ENCODE data around the gene CMTM8.

Gene CMTM8

DNA sequence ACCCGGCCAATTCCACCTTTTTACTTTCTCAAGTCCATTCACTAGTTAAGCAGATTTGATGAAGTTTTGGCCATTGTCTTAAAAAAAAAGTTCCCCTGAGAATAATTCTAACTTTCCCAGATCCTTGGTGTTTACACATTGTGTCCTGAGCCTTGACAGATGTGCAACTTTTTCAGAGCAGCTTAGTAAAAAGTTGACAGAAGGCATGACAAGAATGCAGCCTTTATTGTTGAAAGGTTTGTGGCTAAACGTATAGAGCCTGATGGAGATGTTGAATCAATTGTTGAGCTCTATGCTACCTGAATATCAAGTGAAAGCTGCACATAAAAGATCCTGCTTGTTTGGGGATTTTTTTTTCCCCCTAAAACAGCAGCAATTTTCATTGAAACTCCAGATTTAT lies 77.8 kb downstream of the CMTM8 start:
- no peak overlapping the region for H3K4me3 ChIP-seq (ENCODE audit: low read length)
- H3K4me1 ChIP-seq (ENCODE audit: control insufficient read depth, insufficient read depth, low read length) = peaks cover 7% of the 10 kb centered on the region; the same call in 1 of the 2 replicates
- WGBS (ENCODE audit: insufficient coverage, insufficient read length) = no CpG with 5 or more reads among the region's 2 CpGs
- H3K36me3 ChIP-seq (ENCODE audit: control insufficient read depth, insufficient read depth, low read length) = no peaks in the 10 kb centered on the region
- H3K27me3 ChIP-seq (ENCODE audit: control insufficient read depth, insufficient read depth, low read length) = no peaks in the 10 kb centered on the region
- no peaks in the 10 kb centered on the region; the same call in 1 of the 2 replicates for H3K9me3 ChIP-seq (ENCODE audit: control insufficient read depth, insufficient read depth, low read length)
- H3K27ac ChIP-seq (ENCODE audit: low read length) = no peak overlapping the region
- DNase-seq (ENCODE audit: low read depth, low spot score) = no peak

DNA sequence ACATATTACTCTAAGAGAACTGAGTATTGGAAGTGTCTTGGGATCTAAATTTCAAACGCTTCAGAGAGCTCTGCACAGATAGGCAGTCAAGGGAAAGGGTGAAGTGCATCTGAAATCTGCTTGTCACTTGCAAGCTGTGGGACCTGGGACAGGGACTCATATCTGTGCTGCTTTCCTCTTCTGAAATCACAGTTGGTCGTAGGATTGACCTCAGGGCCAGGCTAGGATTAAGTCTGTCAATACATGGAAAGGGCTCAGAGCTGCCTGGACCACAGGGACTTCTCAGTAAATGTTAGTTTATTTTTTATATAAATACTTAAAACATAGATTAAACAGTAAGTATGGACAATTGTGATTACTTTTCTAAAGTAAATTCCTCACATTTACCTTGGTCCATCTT lies 78.5 kb downstream of the CMTM8 start:
- H3K27ac ChIP-seq (ENCODE audit: low read length) = no peak overlapping the region
- no CpG with 5 or more reads among the region's 2 CpGs for WGBS (ENCODE audit: insufficient coverage, insufficient read length)
- no peak overlapping the region for H3K4me3 ChIP-seq (ENCODE audit: low read length)
- no peaks in the 10 kb centered on the region for H3K36me3 ChIP-seq (ENCODE audit: control insufficient read depth, insufficient read depth, low read length)
- peaks cover 6% of the 10 kb centered on the region; the same call in 1 of the 2 replicates for H3K4me1 ChIP-seq (ENCODE audit: control insufficient read depth, insufficient read depth, low read length)
- DNase-seq (ENCODE audit: low read depth, low spot score) = no peak
- no peaks in the 10 kb centered on the region for H3K27me3 ChIP-seq (ENCODE audit: control insufficient read depth, insufficient read depth, low read length)
- no peaks in the 10 kb centered on the region; the same call in 1 of the 2 replicates for H3K9me3 ChIP-seq (ENCODE audit: control insufficient read depth, insufficient read depth, low read length)

DNA sequence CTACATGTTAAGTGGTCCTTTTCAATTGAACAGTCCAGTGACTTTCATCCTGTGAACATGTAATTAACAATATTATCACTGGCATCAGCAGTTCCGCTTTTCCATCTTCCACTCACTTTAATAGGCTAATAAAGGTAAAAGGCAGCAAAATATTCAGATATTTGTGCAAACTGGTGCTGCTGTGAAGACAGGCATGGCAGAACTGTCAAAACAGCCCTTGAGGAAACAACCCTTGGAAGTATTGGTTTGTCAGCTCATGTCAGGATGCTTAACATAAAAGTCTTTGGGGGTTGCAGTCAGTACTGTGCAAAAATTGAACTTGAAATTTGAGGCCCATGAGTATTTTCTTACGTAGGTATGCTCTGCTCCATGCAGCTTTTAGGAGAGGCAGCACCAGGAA lies 81.1 kb downstream of the CMTM8 start:
- Histone ChIP-seq H3K27me3 (ENCODE audit: control insufficient read depth, insufficient read depth, low read length) (no peaks in the 10 kb centered on the region), H3K9me3 (ENCODE audit: control insufficient read depth, insufficient read depth, low read length) (no peaks in the 10 kb centered on the region), H3K4me1 (ENCODE audit: control insufficient read depth, insufficient read depth, low read length) (peaks cover 4% of the 10 kb centered on the region; the same call in 1 of the 2 replicates), H3K4me3 (ENCODE audit: low read length) (no peak overlapping the region), H3K27ac (ENCODE audit: low read length) (no peak overlapping the region), H3K36me3 (ENCODE audit: control insufficient read depth, insufficient read depth, low read length) (no peaks in the 10 kb centered on the region)
- no peak for DNase-seq (ENCODE audit: low read depth, low spot score)
- no CpG with 5 or more reads among the region's 2 CpGs for WGBS (ENCODE audit: insufficient coverage, insufficient read length)

DNA sequence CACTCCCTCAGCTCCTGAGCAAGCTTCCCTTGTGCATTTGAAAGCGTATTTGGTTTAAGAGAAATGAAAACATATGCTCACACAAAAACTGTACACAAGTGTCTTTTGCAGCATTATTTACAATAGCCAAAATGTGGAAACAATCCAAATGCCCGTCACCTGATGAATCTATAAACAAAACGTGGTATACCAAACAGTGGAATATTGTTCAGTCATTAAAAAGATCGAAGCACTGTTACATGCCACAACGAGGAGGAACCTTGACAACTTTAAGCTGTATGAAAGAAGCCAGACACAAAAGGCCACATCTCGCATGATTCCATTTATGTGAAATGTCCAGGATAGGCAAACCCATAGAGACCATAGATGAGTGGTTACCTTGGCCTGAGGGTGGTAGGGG lies 81.6 kb downstream of the CMTM8 start:
- H3K27me3 ChIP-seq (ENCODE audit: control insufficient read depth, insufficient read depth, low read length) = no peaks in the 10 kb centered on the region
- H3K9me3 ChIP-seq (ENCODE audit: control insufficient read depth, insufficient read depth, low read length) = no peaks in the 10 kb centered on the region
- no CpG with 5 or more reads among the region's 6 CpGs for WGBS (ENCODE audit: insufficient coverage, insufficient read length)
- no peak overlapping the region for H3K4me3 ChIP-seq (ENCODE audit: low read length)
- no peaks in the 10 kb centered on the region for H3K36me3 ChIP-seq (ENCODE audit: control insufficient read depth, insufficient read depth, low read length)
- H3K27ac ChIP-seq (ENCODE audit: low read length) = no peak overlapping the region
- DNase-seq (ENCODE audit: low read depth, low spot score) = no peak
- peaks cover 4% of the 10 kb centered on the region; the same call in 1 of the 2 replicates for H3K4me1 ChIP-seq (ENCODE audit: control insufficient read depth, insufficient read depth, low read length)

DNA sequence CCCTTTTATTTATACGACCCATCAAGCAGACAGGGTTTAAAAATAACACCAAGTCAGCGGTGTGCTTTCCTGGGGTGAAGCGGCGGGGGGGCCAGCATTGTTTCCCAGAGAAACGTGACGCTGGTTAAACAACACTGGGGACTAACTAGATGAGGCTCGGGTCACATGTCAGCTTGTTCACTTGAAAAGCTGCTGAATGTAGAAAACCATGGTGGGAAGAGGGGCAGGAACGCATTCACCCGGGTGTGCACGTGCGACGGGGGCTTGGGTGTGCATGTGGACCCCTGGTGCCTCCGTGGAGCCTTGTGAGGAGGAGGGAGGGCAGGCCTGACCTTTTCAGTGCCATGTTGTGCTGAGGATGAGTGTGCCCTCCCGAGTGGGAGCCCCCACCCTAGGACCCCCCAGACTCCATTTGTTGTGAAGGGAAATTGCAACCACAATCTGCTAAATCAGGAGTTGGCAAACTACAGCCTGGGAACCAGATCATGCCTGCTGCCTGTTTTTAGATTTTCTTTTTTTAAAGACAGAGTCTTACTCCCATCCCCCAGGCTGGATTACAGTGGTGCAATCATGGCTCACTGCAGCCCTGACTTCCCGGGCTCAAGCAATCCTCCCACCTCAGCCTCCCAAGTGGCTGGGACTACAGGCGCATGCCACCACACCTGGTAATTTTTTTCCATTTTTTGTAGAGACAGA lies 82.8 kb downstream of the CMTM8 start:
- H3K4me3 ChIP-seq (ENCODE audit: low read length) = no peak overlapping the region
- no peaks in the 10 kb centered on the region for H3K9me3 ChIP-seq (ENCODE audit: control insufficient read depth, insufficient read depth, low read length)
- DNase-seq (ENCODE audit: low read depth, low spot score) = no peak
- no peaks in the 10 kb centered on the region for H3K36me3 ChIP-seq (ENCODE audit: control insufficient read depth, insufficient read depth, low read length)
- H3K27me3 ChIP-seq (ENCODE audit: control insufficient read depth, insufficient read depth, low read length) = no peaks in the 10 kb centered on the region
- no peak overlapping the region for H3K27ac ChIP-seq (ENCODE audit: low read length)
- peaks cover 5% of the 10 kb centered on the region; the same call in 1 of the 2 replicates for H3K4me1 ChIP-seq (ENCODE audit: control insufficient read depth, insufficient read depth, low read length)
- WGBS (ENCODE audit: insufficient coverage, insufficient read length) = no CpG with 5 or more reads among the region's 16 CpGs

DNA sequence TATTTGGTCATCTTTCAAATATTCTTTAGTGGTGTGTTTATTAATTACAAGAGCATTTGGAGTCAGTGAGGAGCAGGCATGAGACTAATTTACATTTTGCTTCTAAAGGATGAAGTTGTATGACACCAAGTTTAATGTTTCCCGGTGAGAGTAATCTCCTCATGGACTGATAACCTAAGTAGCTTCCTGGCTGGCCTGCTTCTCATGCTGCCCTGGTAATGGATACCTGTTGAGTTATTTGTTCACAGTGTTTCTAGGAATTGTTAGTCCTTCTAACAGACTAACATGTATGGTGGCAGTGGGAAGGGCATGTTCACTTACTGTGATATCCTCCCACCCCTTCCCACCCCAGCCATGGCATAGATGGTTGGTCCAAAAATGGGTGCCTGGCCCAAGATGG lies 83.8 kb downstream of the CMTM8 start:
- WGBS (ENCODE audit: insufficient coverage, insufficient read length) = no CpG with 5 or more reads among the region's 1 CpG
- Histone ChIP-seq H3K27me3 (ENCODE audit: control insufficient read depth, insufficient read depth, low read length) (no peaks in the 10 kb centered on the region), H3K4me1 (ENCODE audit: control insufficient read depth, insufficient read depth, low read length) (peaks cover 5% of the 10 kb centered on the region; the same call in 1 of the 2 replicates), H3K27ac (ENCODE audit: low read length) (no peak overlapping the region), H3K36me3 (ENCODE audit: control insufficient read depth, insufficient read depth, low read length) (no peaks in the 10 kb centered on the region), H3K9me3 (ENCODE audit: control insufficient read depth, insufficient read depth, low read length) (no peaks in the 10 kb centered on the region), H3K4me3 (ENCODE audit: low read length) (no peak overlapping the region)
- no peak for DNase-seq (ENCODE audit: low read depth, low spot score)

DNA sequence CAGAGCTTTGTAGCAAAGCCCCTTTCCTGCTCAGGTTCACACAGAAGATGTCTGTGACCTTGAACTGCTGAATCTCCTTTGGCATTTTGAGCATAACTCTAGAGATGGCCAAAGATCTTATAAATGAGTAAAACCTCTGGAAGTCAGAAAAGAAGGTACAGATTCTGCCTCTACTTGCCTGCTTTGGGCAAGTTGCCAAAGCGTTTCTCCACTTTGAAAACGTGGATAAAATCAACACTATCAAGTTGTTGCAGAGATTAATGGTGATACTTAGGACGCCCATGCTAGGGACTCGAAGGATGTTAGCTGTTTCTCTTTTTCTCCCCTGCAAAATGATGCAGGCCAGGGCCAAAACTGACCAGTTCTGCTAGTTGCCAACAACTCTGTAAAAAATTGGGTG lies 85.1 kb downstream of the CMTM8 start:
- Histone ChIP-seq H3K4me1 (ENCODE audit: control insufficient read depth, insufficient read depth, low read length) (peaks cover 5% of the 10 kb centered on the region; the same call in 1 of the 2 replicates), H3K9me3 (ENCODE audit: control insufficient read depth, insufficient read depth, low read length) (no peaks in the 10 kb centered on the region), H3K4me3 (ENCODE audit: low read length) (no peak overlapping the region), H3K36me3 (ENCODE audit: control insufficient read depth, insufficient read depth, low read length) (no peaks in the 10 kb centered on the region), H3K27me3 (ENCODE audit: control insufficient read depth, insufficient read depth, low read length) (no peaks in the 10 kb centered on the region), H3K27ac (ENCODE audit: low read length) (no peak overlapping the region)
- no peak for DNase-seq (ENCODE audit: low read depth, low spot score)
- no CpG with 5 or more reads among the region's 4 CpGs for WGBS (ENCODE audit: insufficient coverage, insufficient read length)

DNA sequence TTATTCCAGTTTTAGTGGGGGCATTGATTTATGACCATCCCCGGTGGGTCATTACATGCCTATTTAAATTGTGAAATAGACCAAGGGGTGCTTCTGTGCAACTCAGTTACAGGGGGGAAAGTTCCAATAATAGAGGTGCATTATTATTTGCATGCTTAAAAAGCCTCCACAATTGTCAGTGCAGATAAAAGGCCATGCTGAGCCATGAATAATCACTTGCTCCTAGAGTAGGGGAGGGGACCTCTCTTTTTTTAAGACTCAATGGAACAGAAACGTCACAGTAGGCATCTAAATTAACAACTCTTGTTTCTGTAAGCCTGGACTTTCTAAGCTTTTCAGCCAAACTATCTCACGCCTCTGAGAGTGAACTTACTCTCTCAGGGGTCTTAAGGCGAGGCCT lies 86.7 kb downstream of the CMTM8 start:
- no CpG with 5 or more reads among the region's 4 CpGs for WGBS (ENCODE audit: insufficient coverage, insufficient read length)

DNA sequence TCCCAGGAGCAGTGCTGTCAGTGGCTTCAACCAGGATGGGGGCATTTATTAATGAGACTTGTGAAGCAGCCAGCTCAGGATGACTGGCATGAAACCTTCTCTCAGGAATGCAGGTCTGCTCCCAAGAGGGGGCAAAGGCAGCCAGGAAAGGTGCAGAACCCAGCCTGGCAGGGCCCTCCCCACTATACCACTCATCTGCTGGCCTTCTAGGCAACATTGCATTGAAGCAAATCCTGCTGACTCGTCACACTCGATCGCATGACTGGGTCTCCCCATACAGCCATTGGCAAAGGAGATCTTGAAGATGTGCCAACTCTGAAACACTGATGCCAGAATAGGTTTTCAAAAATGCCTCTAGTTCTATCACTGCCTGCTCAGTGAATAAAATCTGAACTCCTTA lies 87.4 kb downstream of the CMTM8 start:
- WGBS (ENCODE audit: insufficient coverage, insufficient read length) = no CpG with 5 or more reads among the region's 3 CpGs
- Histone ChIP-seq H3K36me3 (ENCODE audit: control insufficient read depth, insufficient read depth, low read length) (no peaks in the 10 kb centered on the region), H3K4me1 (ENCODE audit: control insufficient read depth, insufficient read depth, low read length) (peaks cover 5% of the 10 kb centered on the region; the same call in 1 of the 2 replicates), H3K9me3 (ENCODE audit: control insufficient read depth, insufficient read depth, low read length) (no peaks in the 10 kb centered on the region), H3K27me3 (ENCODE audit: control insufficient read depth, insufficient read depth, low read length) (no peaks in the 10 kb centered on the region), H3K4me3 (ENCODE audit: low read length) (no peak overlapping the region), H3K27ac (ENCODE audit: low read length) (no peak overlapping the region)
- DNase-seq (ENCODE audit: low read depth, low spot score) = no peak

More for the DNA sequence above, 86.7 kb downstream of the CMTM8 start:
- Histone ChIP-seq H3K27me3 (ENCODE audit: control insufficient read depth, insufficient read depth, low read length) (no peaks in the 10 kb centered on the region), H3K36me3 (ENCODE audit: control insufficient read depth, insufficient read depth, low read length) (no peaks in the 10 kb centered on the region), H3K4me1 (ENCODE audit: control insufficient read depth, insufficient read depth, low read length) (peaks cover 5% of the 10 kb centered on the region; the same call in 1 of the 2 replicates), H3K9me3 (ENCODE audit: control insufficient read depth, insufficient read depth, low read length) (no peaks in the 10 kb centered on the region), H3K27ac (ENCODE audit: low read length) (no peak overlapping the region), H3K4me3 (ENCODE audit: low read length) (no peak overlapping the region)
- DNase-seq (ENCODE audit: low read depth, low spot score) = no peak

DNA sequence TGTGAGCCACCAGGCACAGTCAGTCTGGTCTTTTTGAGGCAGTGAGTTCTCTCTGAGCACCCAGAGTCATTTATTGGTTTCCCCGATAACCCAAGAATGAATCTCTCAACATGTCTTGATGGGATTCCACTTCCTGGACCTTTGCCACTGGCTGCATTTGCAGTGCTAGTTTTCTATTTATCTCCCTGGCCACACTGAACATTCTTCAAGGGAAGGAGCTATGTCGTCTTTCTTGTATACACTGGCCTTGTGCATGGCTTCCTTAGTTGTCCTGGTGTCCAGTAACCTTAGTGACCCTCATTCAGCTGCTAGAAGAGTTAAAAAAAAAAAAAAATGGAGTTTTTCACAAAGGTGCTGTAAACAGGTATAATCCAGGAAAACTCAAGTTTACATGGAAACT lies 88.3 kb downstream of the CMTM8 start:
- DNase-seq (ENCODE audit: low read depth, low spot score) = no peak
- Histone ChIP-seq H3K4me1 (ENCODE audit: control insufficient read depth, insufficient read depth, low read length) (0 out of 2 replicates have a peak, but pooled peaks cover 3% of the 10 kb centered on the region), H3K36me3 (ENCODE audit: control insufficient read depth, insufficient read depth, low read length) (no peaks in the 10 kb centered on the region), H3K9me3 (ENCODE audit: control insufficient read depth, insufficient read depth, low read length) (no peaks in the 10 kb centered on the region), H3K4me3 (ENCODE audit: low read length) (no peak overlapping the region), H3K27ac (ENCODE audit: low read length) (no peak overlapping the region), H3K27me3 (ENCODE audit: control insufficient read depth, insufficient read depth, low read length) (no peaks in the 10 kb centered on the region)
- no CpG with 5 or more reads among the region's 2 CpGs for WGBS (ENCODE audit: insufficient coverage, insufficient read length)

DNA sequence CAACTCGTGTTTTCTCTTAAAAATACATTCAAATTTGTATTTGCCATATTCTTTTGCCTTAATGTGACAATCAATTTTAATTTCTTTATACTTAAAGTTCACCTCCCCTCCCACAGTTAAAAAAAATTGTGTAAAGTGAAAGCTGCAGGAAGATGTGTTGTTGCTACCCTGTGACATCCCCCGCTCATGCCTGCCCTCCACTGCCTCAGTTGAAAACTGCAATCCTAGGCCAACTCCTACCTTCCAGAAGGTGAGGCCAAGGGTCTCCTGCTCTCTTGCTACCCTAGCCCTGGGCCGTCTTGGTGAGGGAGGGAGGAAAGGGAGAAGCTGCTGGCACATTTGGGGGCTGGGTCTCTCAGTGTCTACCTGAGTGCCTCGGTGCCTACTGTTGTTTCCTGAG lies 96.2 kb downstream of the CMTM8 start:
- Histone ChIP-seq H3K9me3 (ENCODE audit: control insufficient read depth, insufficient read depth, low read length) (no peaks in the 10 kb centered on the region), H3K27me3 (ENCODE audit: control insufficient read depth, insufficient read depth, low read length) (no peaks in the 10 kb centered on the region), H3K36me3 (ENCODE audit: control insufficient read depth, insufficient read depth, low read length) (no peaks in the 10 kb centered on the region), H3K4me3 (ENCODE audit: low read length) (no peak overlapping the region), H3K27ac (ENCODE audit: low read length) (no peak overlapping the region), H3K4me1 (ENCODE audit: control insufficient read depth, insufficient read depth, low read length) (0 out of 2 replicates have a peak, but pooled peaks cover 3% of the 10 kb centered on the region)
- WGBS (ENCODE audit: insufficient coverage, insufficient read length) = no CpG with 5 or more reads among the region's 4 CpGs
- no peak for DNase-seq (ENCODE audit: low read depth, low spot score)

All from iPS DF 6.9 (cell line).